ENCODE measurements around the gene KIAA1191.

KIAA1191 gene

GRCh38 chr5:176405656-176406435 is 44.3 kb upstream of the KIAA1191 start:
- TF ChIP-seq CTCF (IDR thresholded peaks at IDR 0.05; ENCODE audit: low read depth, low read length, missing control alignments) = no peak
- no peak overlapping the region for H3K4me3 ChIP-seq (ENCODE audit: low read depth, low read length)
- no peak for DNase-seq (ENCODE audit: low read depth)

GRCh38 chr5:176401281-176402205 is 40.0 kb upstream of the KIAA1191 start:
- H3K4me3 ChIP-seq (ENCODE audit: low read depth, low read length) = no peak overlapping the region
- TF ChIP-seq CTCF (IDR thresholded peaks at IDR 0.05; ENCODE audit: low read depth, low read length, missing control alignments) = no peak
- no peak for DNase-seq (ENCODE audit: low read depth)

GRCh38 chr5:176400382-176401156 is 39.0 kb upstream of the KIAA1191 start:
- no peak for TF ChIP-seq CTCF (IDR thresholded peaks at IDR 0.05; ENCODE audit: low read depth, low read length, missing control alignments)
- H3K4me3 ChIP-seq (ENCODE audit: low read depth, low read length) = no peak overlapping the region
- no peak for DNase-seq (ENCODE audit: low read depth)

GRCh38 chr5:176397736-176398420 is 36.3 kb upstream of the KIAA1191 start:
- DNase-seq (ENCODE audit: low read depth) = no peak
- no peak overlapping the region for H3K4me3 ChIP-seq (ENCODE audit: low read depth, low read length)
- no peak for TF ChIP-seq CTCF (IDR thresholded peaks at IDR 0.05; ENCODE audit: low read depth, low read length, missing control alignments)

GRCh38 chr5:176396330-176396729 is 34.8 kb upstream of the KIAA1191 start:
- DNase-seq (ENCODE audit: low read depth) = no peak
- no peak overlapping the region for H3K4me3 ChIP-seq (ENCODE audit: low read depth, low read length)
- TF ChIP-seq CTCF (IDR thresholded peaks at IDR 0.05; ENCODE audit: low read depth, low read length, missing control alignments) = no peak
